ENCODE data around the gene TRPM3.

DNA sequence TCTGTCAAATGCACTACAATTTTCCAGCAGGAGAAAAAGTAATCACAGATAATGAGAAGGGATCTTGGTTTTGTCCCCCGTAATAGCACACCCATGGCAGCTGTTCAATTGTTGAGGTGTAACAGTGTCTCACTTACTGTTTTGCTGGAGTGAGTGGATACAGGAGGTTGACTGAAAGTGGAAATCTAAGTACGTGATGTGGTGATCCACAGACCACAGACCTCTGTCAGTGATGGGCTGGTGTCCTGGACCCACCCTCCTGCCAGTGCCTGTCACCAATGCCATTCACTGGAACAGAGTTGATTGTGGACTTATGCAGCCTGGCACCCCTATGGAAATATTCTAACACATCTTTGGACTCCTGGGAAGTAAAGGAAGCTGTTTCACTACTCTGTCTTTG lies 261.7 kb downstream of the TRPM3 start:
- TF ChIP-seq POLR2AphosphoS5 (IDR thresholded peaks at IDR 0.05) = no peak
- TF ChIP-seq, protein P1, sequence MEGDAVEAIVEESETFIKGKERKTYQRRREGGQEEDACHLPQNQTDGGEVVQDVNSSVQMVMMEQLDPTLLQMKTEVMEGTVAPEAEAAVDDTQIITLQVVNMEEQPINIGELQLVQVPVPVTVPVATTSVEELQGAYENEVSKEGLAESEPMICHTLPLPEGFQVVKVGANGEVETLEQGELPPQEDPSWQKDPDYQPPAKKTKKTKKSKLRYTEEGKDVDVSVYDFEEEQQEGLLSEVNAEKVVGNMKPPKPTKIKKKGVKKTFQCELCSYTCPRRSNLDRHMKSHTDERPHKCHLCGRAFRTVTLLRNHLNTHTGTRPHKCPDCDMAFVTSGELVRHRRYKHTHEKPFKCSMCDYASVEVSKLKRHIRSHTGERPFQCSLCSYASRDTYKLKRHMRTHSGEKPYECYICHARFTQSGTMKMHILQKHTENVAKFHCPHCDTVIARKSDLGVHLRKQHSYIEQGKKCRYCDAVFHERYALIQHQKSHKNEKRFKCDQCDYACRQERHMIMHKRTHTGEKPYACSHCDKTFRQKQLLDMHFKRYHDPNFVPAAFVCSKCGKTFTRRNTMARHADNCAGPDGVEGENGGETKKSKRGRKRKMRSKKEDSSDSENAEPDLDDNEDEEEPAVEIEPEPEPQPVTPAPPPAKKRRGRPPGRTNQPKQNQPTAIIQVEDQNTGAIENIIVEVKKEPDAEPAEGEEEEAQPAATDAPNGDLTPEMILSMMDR (IDR thresholded peaks at IDR 0.05) = no peak
